Stomach (tissue), 9 donors: Measurements from ENCODE around the gene ATP5F1D. TPM values are rescaled to one million over a fixed set of nuclear protein-coding genes. Genes with fewer than 3 reads are reported as not detected.

Experiments used
- DNase-seq, 2 donors: peaks; one replicate each; pipeline versions ENCODE4 v3.0.0 to v3.0.0-alpha.2; 2013 to 2019
- H3K27ac ChIP-seq, 5 donors: fragments of 200-600 bp in 4 of 5; sonication (generic) in 4 of 5; one replicate each; pipeline ENCODE4 v1.5.1; 2013 to 2019; ENCODE audit warnings: mild to moderate bottlenecking in 1 of 5, moderate library complexity in 1 of 5
- H3K27me3 ChIP-seq, 3 donors: fragments of 200-600 bp; sonication (generic); one replicate each; pipeline ENCODE4 v1.5.1; 2017 to 2019; ENCODE audit warnings: mixed run types in 1 of 3
- H3K36me3 ChIP-seq, 4 donors: fragments of 200-600 bp; sonication (generic); 1 replicate in 3 of 4; 2 replicates in 1 of 4; pipeline ENCODE4 v1.5.1; 2016 to 2019
- H3K4me1 ChIP-seq, 4 donors: fragments of 200-600 bp; sonication (generic); one replicate each; pipeline ENCODE4 v1.5.1; 2016 to 2019
- H3K4me3 ChIP-seq, 4 donors: fragments of 200-600 bp; sonication (generic) in 3 of 4; one replicate each; pipeline ENCODE4 v1.5.1; 2016 to 2019; ENCODE audit warnings: mild to moderate bottlenecking in 1 of 4
- H3K9me3 ChIP-seq, 4 donors: fragments of 200-600 bp; sonication (generic); one replicate each; pipeline ENCODE4 v1.5.1; 2016 to 2019
- CTCF ChIP-seq, 7 experiments: fragments of 450-650 bp in 4 of 7; fragments of 200-600 bp in 3 of 7; sonication (generic) in 3 of 7; IDR thresholded peaks; one replicate each; pipeline ENCODE4 v1.5.1; 2016 to 2019; ENCODE audit warnings: antibody characterized with exemption in 7 of 7, control low read depth in 2 of 7, mild to moderate bottlenecking in 1 of 7
- EP300 ChIP-seq: sonication (generic); formaldehyde crosslinking; IDR thresholded peaks from one replicate; pipeline ENCODE4 v1.6.1; 2017; ENCODE audit warnings: antibody characterized with exemption
- POLR2A ChIP-seq, 4 donors: fragments of 450-650 bp; IDR thresholded peaks; one replicate each; pipeline ENCODE4 v1.6.1; 2016; ENCODE audit warnings: antibody characterized with exemption in 4 of 4, control low read depth in 2 of 4, mild to moderate bottlenecking in 1 of 4, moderate library complexity in 1 of 4
- POLR2AphosphoS5 ChIP-seq, 3 donors: sonication (generic); formaldehyde crosslinking; IDR thresholded peaks; one replicate each; pipeline ENCODE4 v1.6.1; 2016; ENCODE audit warnings: antibody characterized with exemption in 3 of 3
- WGBS, 5 donors: extraction: QIAGEN DNeasy Blood & Tissue Kit in 3 of 5; methylation state at CpG; one replicate each; pipeline versions ENCODE4 v1.1.5 to v1.1.7; 2013 to 2018; 5-methylcytosine and 5-hydroxymethylcytosine counted together
- intact Hi-C: fragments of 100-400 bp; cut with DNase I; formaldehyde crosslinking; loops from one replicate; pipeline ENCODE4 v1.15.1; 2023; ENCODE audit warnings: low total_unique reads
- polyA plus RNA-seq, 3 donors: library from polyadenylated mRNA; stranded (reverse); fragments of 200-250 nt; gene quantifications; one replicate each; pipeline ENCODE4 v1.2.3, GENCODE V29; 2013
- total RNA-seq, 5 donors: library from RNA; depleted of rRNA; stranded (reverse); fragments of >200 nt; gene quantifications; one replicate each; pipeline versions ENCODE4 v1.1.0 to v1.2.3, GENCODE V29; 2014 to 2016
- donor health status: healthy with polysubstance abuse.
- donor health status: Bipolar disorder and iron deficiency.
- donor health status: healthy.

ATP5F1D gene
- total and polyA plus RNA-seq, 8 donors: 26.4 to 905 (median 272) TPM

DNA sequence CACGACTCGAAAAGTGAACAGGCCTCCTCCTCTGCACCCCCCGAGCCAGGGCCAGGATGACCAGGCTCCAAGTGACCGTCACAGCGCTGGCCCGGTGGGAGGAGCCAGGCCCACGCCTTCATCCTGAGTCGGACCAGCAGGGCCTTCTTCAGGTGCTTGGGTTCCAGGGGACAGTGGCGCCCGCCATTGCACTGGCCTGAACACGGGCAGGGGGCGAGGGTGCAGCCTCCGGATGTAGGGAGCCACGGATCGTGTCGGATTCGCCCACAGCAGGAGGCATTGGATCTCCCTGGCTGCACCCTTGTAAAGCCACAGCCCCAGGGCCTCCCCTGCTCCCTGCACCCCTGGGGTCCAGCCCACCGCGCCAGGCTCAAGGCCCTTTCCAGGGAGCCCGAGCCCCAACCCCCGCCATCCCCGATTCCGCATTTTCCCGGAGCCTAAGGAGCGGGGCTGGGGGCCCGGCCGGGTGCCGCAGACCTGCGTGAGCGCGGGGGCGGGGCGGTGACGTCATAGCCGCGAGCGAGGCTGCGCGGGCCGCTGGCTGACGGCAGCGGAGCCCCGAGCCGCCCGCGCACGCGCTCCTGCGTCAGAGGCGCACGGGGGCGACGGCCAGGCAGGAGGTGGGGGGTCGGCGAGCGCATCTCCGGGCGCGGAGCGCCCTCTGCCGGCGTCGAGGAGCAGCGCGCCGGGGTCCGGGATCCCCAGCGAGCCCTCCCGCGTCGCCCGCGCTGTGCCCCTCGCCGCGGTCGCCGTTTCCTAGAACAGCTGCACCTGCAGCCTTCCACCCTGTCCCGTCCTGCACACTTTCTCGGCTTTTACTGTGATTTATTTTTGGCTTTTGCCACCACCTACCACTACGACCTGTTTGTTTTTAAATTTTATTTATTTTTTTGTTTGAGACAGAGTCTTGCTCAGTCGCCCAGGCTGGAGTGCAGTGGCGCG is 1.5 kb upstream of the ATP5F1D start:
- TF ChIP-seq CTCF (IDR thresholded peaks at IDR 0.05) (peak in 5 of 7 experiments; percentile 30 to 96 (median 86)), POLR2A (IDR thresholded peaks at IDR 0.05) (no peak), EP300 (no peak), POLR2AphosphoS5 (IDR thresholded peaks at IDR 0.05) (peak in 2 of 3 donors; percentile 27 to 62)
- Histone ChIP-seq H3K4me3 (peak overlapping the region; percentile 76 to 92 (median 84)), H3K27ac (peak overlapping the region; percentile 75 to 100 (median 90)), H3K4me1 (peaks cover 59 to 82% (median 82%) of the 10 kb centered on the region in 4 donors), H3K9me3 (no peaks in the 10 kb centered on the region), H3K27me3 (peaks cover 0 to 33% (median 11%) of the 10 kb centered on the region in 3 donors), H3K36me3 (peaks cover 0 to 7% (median 0%) of the 10 kb centered on the region in 4 donors)
- peak; percentile 85 to 98 for DNase-seq
- intact Hi-C loops: no loop called here
- 10 to 15% (median 12%) methylated on average over 47 to 84 of the region's 84 CpGs for WGBS, 5 donors

GRCh38 chr19:1240925-1241324 is 626 bp upstream of the ATP5F1D start:
- TF ChIP-seq CTCF (IDR thresholded peaks at IDR 0.05): no peak
- no peak for TF ChIP-seq POLR2A (IDR thresholded peaks at IDR 0.05)
- no peak for TF ChIP-seq EP300
- Histone ChIP-seq H3K27ac (peak overlapping the region in 4 of 5 donors; percentile 81 to 100 (median 95)), H3K9me3 (no peaks in the 10 kb centered on the region), H3K4me3 (peak overlapping the region; percentile 76 to 92 (median 84)), H3K27me3 (peaks cover 0 to 25% (median 11%) of the 10 kb centered on the region in 3 donors), H3K4me1 (peaks cover 68 to 91% (median 90%) of the 10 kb centered on the region in 4 donors), H3K36me3 (peaks cover 0 to 5% (median 0%) of the 10 kb centered on the region in 4 donors)
- 39 to 68% (median 52%) methylated on average over 12 to 15 of the region's 15 CpGs for WGBS, 5 donors
- peak in 1 of 2 donors; percentile 51 for DNase-seq
- intact Hi-C loops: no loop called here

- WGBS, 5 donors: 35 to 55% (median 41%) methylated on average over 17 to 33 of the region's 33 CpGs
- H3K36me3 ChIP-seq: peaks cover 0 to 5% (median 0%) of the 10 kb centered on the region in 4 donors
- peaks cover 66 to 87% (median 85%) of the 10 kb centered on the region in 4 donors for H3K4me1 ChIP-seq
- H3K27me3 ChIP-seq: no peaks in the 10 kb centered on the region
- H3K9me3 ChIP-seq: no peaks in the 10 kb centered on the region
- peak overlapping the region; percentile 80 to 100 (median 95) for H3K27ac ChIP-seq
- intact Hi-C loops: loop anchor here (2.0 kb wide), 1 partner anchor 23 kb away; no protein-coding TSS in a partner anchor
- DNase-seq: peak; percentile 91 to 95
- H3K4me3 ChIP-seq: peak overlapping the region in 3 of 4 donors; percentile 12 to 84 (median 28)
- no peak for TF ChIP-seq POLR2A (IDR thresholded peaks at IDR 0.05)
- peak in 6 of 7 experiments; percentile 19 to 97 (median 94) for TF ChIP-seq CTCF (IDR thresholded peaks at IDR 0.05)
- peak in 2 of 3 donors; percentile 44 to 77 for TF ChIP-seq POLR2AphosphoS5 (IDR thresholded peaks at IDR 0.05)
Observed at GRCh38 chr19:1243768-1244692, 2.5 kb downstream of the ATP5F1D start.
